ENCODE results near the gene CWF19L1. TPM values are rescaled to one million over a fixed set of nuclear protein-coding genes. Genes with fewer than 3 reads are reported as not detected.

The CWF19L1 gene
- total and polyA plus RNA-seq, 2 of the 13 experiments (the other 11 are each of a cell fraction or from before 2014, with no cell fraction given) = 13.6 to 42.1 TPM

DNA sequence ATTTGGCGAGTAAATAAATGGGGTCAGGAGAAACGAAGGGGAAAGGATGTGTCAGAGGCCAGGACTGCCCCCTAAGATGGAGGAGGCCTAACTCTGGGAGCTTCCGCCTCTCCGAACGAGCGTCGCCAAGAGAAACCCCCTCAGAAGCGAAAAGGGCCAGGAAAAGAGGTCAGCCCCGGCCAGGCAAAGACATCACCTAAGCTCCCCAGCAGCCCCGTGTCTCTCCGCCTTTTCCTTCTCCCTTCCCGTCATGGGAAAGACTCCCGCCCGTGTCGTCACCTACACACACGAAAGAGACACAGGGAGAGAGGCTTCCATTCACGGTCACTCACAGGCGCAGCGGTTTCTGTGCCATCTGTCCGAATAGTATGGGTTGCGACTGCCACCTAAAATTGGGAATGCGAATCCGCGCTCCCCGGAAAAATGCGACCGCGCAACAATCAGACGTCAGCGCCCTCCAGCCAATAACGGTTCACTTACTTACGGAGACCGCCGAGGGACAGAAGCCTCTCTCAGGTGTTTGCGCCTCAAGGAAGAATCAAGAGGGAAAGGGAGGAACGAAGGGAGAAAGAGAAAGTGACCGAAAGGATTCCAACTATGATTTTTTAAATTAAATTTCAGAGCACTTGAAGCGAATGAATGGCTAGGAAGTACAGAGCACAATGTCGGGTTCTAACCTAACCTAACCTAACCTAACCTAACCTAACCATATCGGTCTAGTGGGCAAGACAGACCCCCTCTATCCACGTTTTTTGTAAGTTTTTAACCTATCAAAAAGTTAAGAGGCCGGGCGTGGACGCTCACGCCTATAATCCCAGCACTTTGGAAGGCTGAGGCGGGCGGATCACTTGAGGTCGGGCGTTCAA, at the start of gene CWF19L1 (continued):
- TF ChIP-seq TMF1 (CRISPR knock-in tag; IDR thresholded peaks at IDR 0.05; ENCODE audit: low read depth) (no peak), PHF21A (CRISPR knock-in tag; IDR thresholded peaks at IDR 0.05) (peak; percentile 65; the same call in 1 of the 2 replicates), SP1 (IDR thresholded peaks at IDR 0.05) (no peak), SP1 (CRISPR knock-in tag; IDR thresholded peaks at IDR 0.05) (no peak), ZNF646 (CRISPR knock-in tag; IDR thresholded peaks at IDR 0.05) (no peak), PCBP1 (IDR thresholded peaks at IDR 0.05; ENCODE audit: borderline replicate concordance, low read depth, low read length) (0 out of 2 replicates have a peak, but pooled peaks have one; percentile 58), ZNF510 (CRISPR knock-in tag; IDR thresholded peaks at IDR 0.05; ENCODE audit: low read depth) (no peak), SALL2 (CRISPR knock-in tag; IDR thresholded peaks at IDR 0.05) (peak; percentile 75), EHMT2 (IDR thresholded peaks at IDR 0.05; ENCODE audit: borderline replicate concordance, low read depth, low read length) (no peak), SRSF1 (optimal IDR thresholded peaks at IDR 0.05; ENCODE audit: low read depth, low read length) (no peak)
- TF ChIP-seq, protein P1, sequence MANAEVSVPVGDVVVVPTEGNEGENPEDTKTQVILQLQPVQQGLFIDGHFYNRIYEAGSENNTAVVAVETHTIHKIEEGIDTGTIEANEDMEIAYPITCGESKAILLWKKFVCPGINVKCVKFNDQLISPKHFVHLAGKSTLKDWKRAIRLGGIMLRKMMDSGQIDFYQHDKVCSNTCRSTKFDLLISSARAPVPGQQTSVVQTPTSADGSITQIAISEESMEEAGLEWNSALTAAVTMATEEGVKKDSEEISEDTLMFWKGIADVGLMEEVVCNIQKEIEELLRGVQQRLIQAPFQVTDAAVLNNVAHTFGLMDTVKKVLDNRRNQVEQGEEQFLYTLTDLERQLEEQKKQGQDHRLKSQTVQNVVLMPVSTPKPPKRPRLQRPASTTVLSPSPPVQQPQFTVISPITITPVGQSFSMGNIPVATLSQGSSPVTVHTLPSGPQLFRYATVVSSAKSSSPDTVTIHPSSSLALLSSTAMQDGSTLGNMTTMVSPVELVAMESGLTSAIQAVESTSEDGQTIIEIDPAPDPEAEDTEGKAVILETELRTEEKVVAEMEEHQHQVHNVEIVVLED (CRISPR knock-in tag; IDR thresholded peaks at IDR 0.05; ENCODE audit: borderline replicate concordance) = peak; percentile 76
- TF ChIP-seq, protein P2, sequence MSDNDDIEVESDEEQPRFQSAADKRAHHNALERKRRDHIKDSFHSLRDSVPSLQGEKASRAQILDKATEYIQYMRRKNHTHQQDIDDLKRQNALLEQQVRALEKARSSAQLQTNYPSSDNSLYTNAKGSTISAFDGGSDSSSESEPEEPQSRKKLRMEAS (IDR thresholded peaks at IDR 0.05) = peak; percentile 62

All from HepG2 (cell line).